ENCODE data around the gene DOLK. TPM values are rescaled to one million over a fixed set of nuclear protein-coding genes. Genes with fewer than 3 reads are reported as not detected.

Gene DOLK
- total and polyA plus RNA-seq, 2 of the 4 experiments (the other 2 are of a cell fraction), result 23.2 to 30.8 TPM

- BruUV-seq (replicated peaks), result no TSS peak
- POLR2A ChIA-PET (ENCODE audit: unreplicated experiment), result no interaction called here
- H2BK15ac ChIP-seq (ENCODE audit: low read depth, low read length), result no peak overlapping the region
- H3K79me1 ChIP-seq (ENCODE audit: low read depth in 1 of 2, low read length in 2 of 2), result peaks cover 2 to 3% of the 10 kb centered on the region in 2 experiments; a peak in 3 of 4 replicates
- dilution Hi-C loops (cut with HindIII; ENCODE audit: low sequenced_read_pairs, unreplicated experiment) (no loop called here), intact Hi-C loops (cut with micrococcal nuclease) (no loop called here), in situ Hi-C loops (cut with MboI; ENCODE audit: low sequenced_read_pairs) (no loop called here)
- CTCF ChIA-PET, result no interaction called here
- H2BK5ac ChIP-seq (ENCODE audit: low read depth, low read length, poor library complexity, severe bottlenecking), result no peak overlapping the region
- H3K14ac ChIP-seq (replicated peaks; ENCODE audit: low read depth, low read length), result no peak overlapping the region
- TF ChIP-seq CEBPB (IDR thresholded peaks at IDR 0.05; ENCODE audit: low read depth, low read length) (no peak), MAFK (IDR thresholded peaks at IDR 0.05; ENCODE audit: low read depth, low read length) (no peak), RFX5 (IDR thresholded peaks at IDR 0.05; ENCODE audit: low read depth, low read length) (no peak), SMC3 (IDR thresholded peaks at IDR 0.05; ENCODE audit: low read depth, low read length) (no peak), USF2 (IDR thresholded peaks at IDR 0.05; ENCODE audit: low read depth, low read length) (no peak)
- TF ChIP-seq, protein P1, sequence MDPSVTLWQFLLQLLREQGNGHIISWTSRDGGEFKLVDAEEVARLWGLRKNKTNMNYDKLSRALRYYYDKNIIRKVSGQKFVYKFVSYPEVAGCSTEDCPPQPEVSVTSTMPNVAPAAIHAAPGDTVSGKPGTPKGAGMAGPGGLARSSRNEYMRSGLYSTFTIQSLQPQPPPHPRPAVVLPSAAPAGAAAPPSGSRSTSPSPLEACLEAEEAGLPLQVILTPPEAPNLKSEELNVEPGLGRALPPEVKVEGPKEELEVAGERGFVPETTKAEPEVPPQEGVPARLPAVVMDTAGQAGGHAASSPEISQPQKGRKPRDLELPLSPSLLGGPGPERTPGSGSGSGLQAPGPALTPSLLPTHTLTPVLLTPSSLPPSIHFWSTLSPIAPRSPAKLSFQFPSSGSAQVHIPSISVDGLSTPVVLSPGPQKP (IDR thresholded peaks at IDR 0.05; ENCODE audit: borderline replicate concordance, low read depth, low read length), result no peak
- TF ChIP-seq, protein P2, sequence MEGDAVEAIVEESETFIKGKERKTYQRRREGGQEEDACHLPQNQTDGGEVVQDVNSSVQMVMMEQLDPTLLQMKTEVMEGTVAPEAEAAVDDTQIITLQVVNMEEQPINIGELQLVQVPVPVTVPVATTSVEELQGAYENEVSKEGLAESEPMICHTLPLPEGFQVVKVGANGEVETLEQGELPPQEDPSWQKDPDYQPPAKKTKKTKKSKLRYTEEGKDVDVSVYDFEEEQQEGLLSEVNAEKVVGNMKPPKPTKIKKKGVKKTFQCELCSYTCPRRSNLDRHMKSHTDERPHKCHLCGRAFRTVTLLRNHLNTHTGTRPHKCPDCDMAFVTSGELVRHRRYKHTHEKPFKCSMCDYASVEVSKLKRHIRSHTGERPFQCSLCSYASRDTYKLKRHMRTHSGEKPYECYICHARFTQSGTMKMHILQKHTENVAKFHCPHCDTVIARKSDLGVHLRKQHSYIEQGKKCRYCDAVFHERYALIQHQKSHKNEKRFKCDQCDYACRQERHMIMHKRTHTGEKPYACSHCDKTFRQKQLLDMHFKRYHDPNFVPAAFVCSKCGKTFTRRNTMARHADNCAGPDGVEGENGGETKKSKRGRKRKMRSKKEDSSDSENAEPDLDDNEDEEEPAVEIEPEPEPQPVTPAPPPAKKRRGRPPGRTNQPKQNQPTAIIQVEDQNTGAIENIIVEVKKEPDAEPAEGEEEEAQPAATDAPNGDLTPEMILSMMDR (conservative IDR thresholded peaks at IDR 0.05; ENCODE audit: low read depth, low read length), result 0 out of 2 replicates have a peak, but pooled peaks have one; percentile 8
- ATAC-seq (ENCODE audit: low read depth) (peak; percentile 65; the same call in 1 of the 2 replicates), DNase-seq (no peak)
- no peaks in the 10 kb centered on the region for H3K9me3 ChIP-seq (ENCODE audit: control insufficient read depth, insufficient read depth, low read length)
- H3K27ac ChIP-seq (ENCODE audit: insufficient read depth, low read length), result no peak overlapping the region
- H3K9me1 ChIP-seq (ENCODE audit: insufficient read depth, low read length), result 0 out of 2 replicates have a peak, but pooled peaks cover 3% of the 10 kb centered on the region
- no peak overlapping the region for H4K8ac ChIP-seq (ENCODE audit: low read depth in 2 of 2, low read length in 2 of 2)
- H4K20me1 ChIP-seq (ENCODE audit: insufficient read depth, low read length), result no peaks in the 10 kb centered on the region
- H2AK5ac ChIP-seq (ENCODE audit: low read depth, low read length), result no peak overlapping the region
- H4K91ac ChIP-seq (ENCODE audit: insufficient read depth, low read depth, low read length), result no peak overlapping the region
- no peak overlapping the region for H3K18ac ChIP-seq (ENCODE audit: low read depth, low read length)
- H3K4me1 ChIP-seq (ENCODE audit: control insufficient read depth, insufficient read depth, low read length), result peaks cover under 1% of the 10 kb centered on the region; the same call in 1 of the 2 replicates
- 98% methylated on average over 6 of the region's 7 CpGs; no CpG with 5 or more reads in 1 of the 2 experiments for WGBS, 2 experiments (ENCODE audit: extremely low coverage in 2 of 2, insufficient read length in 1 of 2)
- no peak overlapping the region for H3K4ac ChIP-seq (ENCODE audit: low read depth, low read length)
- H3K27me3 ChIP-seq (ENCODE audit: control insufficient read depth, insufficient read depth, low read length), result no peaks in the 10 kb centered on the region
- H2AK9ac ChIP-seq (replicated peaks; ENCODE audit: low read depth, low read length, poor library complexity), result no peak overlapping the region
- H2BK20ac ChIP-seq (ENCODE audit: low read depth, low read length), result no peak overlapping the region
- H4K5ac ChIP-seq (ENCODE audit: low read depth, low read length), result no peak overlapping the region
- H3K4me3 ChIP-seq (ENCODE audit: insufficient read depth, low read depth, low read length), result no peak overlapping the region
- no peak overlapping the region for H3K4me2 ChIP-seq (ENCODE audit: low read depth, low read length)
- no peak overlapping the region for H3K56ac ChIP-seq (ENCODE audit: extremely low read depth, insufficient read depth, low read length)
- no peak overlapping the region for H3K9ac ChIP-seq (ENCODE audit: low read depth, low read length)
- no peak overlapping the region for H3K23ac ChIP-seq (ENCODE audit: low read depth, low read length)
- no peak overlapping the region for H2BK120ac ChIP-seq (ENCODE audit: low read depth, low read length)
- peaks cover 48% of the 10 kb centered on the region for H3K36me3 ChIP-seq (ENCODE audit: control insufficient read depth, insufficient read depth, low read length)
- H2AFZ ChIP-seq (replicated peaks; ENCODE audit: low read length, poor library complexity), result no peak overlapping the region
Measured at GRCh38 chr9:128992995-128993394, 45.6 kb upstream of the DOLK start.

Data from IMR-90 (cell line).